KG1 (cell line): ENCODE measurements around the gene GALNT14.
"Not testable (repeated sequence)": the region's sequence is repeated elsewhere in the genome, so short reads cannot be mapped to it uniquely, and the experiment has no call there.

Experiments
- DNase-seq: peaks from one replicate; lab custom pipeline; 2025; lab: John Stamatoyannopoulos, UW

GALNT14 gene

GRCh38 chr2:31138037-31138962, at the start of gene GALNT14:
Gene GALNT14 (minus strand): TSS chr2:31138440. CDS start chr2:31138086, 354 bp downstream.
- peak; percentile 47 for DNase-seq

GRCh38 chr2:31187166-31187565, 48.9 kb upstream of the GALNT14 start:
- DNase-seq, result no peak

- DNase-seq, result not testable (repeated sequence)
Measured at GRCh38 chr2:31183973-31184372, 45.7 kb upstream of the GALNT14 start.

DNA sequence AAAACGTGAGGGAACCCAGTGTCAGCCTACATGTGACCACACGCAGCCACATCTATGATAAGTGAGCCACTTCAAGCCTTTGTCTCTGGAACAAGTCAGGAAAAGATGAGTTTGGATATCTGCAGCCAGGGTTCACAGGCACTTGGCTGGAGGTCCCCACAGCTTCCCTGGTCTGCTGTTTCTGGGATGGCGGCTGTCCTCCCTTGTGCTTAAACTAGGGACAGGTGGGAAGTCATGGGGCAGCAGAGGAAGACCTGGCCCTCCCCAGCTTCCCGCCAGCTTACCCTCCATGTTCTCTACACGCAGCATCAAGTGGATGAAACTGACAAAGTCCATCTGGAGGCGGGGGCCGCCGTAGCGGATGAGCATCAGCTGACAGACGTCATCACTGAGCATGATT, 38.5 kb upstream of the GALNT14 start:
- no peak for DNase-seq

GRCh38 chr2:31171142-31171541, 32.9 kb upstream of the GALNT14 start:
- DNase-seq, result no peak

GRCh38 chr2:31170071-31170698, 31.9 kb upstream of the GALNT14 start:
- no peak for DNase-seq

GRCh38 chr2:31168291-31168690, 30.1 kb upstream of the GALNT14 start:
- DNase-seq, result no peak

DNA sequence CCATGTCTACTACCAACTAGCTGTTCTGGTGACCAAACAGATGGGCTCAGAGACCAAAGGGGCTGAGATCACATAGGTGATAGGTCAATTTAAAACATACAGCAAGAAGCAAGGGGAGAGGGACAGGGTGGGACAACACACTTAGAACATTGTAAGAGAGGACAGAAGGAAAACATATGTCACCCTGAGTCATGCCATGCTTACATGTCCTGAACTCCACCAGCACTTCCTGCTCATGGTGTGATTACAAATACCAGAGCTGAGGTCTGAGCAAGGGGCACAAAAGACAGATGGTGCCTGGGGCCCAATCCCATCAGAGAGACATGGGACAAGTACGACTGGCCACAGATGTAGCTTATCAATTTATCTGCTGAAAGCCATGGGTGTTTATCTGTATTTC, 28.7 kb upstream of the GALNT14 start:
- DNase-seq, result no peak

DNA sequence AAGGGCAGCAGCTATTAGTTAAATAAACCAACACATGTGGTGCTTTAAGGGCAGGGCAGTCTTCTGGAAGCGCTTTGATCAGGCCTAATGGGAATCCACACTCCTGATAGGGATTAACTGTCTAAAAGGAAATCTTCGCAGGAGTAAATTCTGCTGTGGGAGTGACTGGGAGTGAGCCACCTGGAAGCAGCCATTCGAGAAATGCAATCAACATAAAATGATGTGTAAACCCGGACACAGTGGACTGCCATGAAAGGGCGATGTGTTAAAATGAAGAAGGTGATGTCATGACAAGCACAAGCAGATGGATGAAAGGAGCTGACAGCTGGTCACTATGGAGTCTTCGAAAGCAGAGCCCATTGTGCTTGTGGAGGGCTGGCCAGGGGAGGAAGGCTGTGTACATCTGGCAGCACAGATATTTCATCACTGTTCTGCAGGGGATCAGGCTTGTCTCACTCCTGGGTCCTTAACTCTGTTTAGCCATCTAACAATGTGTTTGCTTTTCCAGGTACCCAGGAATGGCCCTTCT, 24.8 kb upstream of the GALNT14 start:
- no peak for DNase-seq

GRCh38 chr2:31161637-31162036, 23.4 kb upstream of the GALNT14 start:
- no peak for DNase-seq

DNA sequence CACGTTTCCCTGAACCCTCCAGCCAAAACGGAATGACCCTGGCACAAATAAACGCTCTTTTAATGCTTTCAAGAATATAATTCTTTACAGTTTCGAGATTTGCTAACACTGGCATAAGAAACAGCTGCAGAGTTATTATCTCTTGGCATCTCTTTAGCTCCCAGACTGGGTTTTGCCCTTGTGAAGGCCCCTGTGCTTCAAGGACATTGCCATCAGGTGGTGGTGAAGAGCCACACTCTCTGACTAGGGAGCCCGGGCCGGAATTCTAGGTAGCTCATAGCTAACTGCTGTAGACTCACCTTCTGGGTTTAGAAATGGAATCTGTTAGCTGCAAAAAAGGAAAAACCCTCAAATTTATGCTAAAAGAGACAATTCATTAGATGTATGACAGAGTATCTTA, 13.3 kb upstream of the GALNT14 start:
- no peak for DNase-seq

DNA sequence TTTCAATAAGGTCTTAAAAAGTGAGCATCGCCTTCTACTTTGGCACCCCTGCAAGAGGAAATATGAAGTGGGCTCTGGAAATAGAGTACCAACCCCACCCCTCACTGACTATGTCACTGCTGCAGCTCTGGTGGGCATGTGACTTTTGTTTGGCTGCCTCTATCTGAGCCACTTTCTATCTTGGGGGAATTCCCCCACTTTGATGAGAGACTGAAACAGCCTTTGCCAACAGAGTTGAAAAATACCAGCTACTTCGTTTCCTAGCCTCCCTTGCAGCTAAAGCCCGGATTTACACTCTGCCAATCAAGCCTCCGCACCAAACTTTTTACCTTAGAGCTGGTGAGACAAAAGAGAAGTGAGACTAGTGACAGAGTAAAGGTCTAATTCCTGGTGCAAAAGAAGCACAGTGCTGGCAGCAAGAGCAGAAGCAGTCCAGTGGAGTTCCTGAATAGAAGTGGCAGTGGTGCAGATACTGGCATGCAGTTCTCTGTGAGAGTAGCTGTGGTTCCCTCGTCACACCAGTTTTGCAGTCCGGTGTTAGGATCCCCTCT, 12.0 kb upstream of the GALNT14 start:
- no peak for DNase-seq

DNA sequence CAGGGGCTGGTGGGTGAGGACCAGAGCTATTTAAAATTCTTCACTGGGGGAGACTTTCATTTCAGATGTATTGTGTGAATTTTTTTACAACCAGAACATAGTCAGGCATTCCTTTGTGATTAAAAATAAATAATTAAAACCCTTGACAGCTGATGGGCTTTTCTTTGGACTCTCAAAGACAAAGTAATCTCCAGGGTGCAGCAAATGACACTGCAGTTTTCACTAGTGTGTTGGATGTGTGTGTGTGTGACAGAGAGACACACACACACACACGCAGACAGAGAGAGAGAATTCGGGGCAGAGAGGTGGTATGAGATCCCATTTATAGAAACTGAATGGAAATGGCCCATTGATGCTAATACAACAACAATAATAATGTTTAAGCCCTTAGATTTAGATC, 10.3 kb upstream of the GALNT14 start:
- DNase-seq, result no peak

GRCh38 chr2:31147645-31148044, 9.4 kb upstream of the GALNT14 start:
- no peak for DNase-seq

DNA sequence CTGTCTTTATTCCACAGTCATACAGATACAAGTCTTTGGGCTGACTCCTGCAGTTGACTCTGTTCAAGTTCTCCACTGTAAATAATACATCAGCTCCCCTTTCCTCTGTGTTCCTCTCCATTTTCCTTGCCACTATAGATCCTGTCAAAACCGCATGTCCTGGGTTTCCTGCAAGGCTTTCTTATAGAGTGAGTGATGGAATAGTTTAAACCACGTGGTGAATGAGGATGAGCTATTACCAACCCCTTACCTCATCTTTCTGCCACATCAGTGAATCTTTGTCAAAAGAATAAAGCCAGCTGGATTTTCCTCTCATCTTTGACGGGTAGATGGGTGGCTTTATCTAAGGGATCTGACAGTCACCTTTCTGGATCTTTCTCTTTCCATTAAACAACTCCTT, 3.9 kb upstream of the GALNT14 start:
- no peak for DNase-seq

GRCh38 chr2:31141443-31142085, 3.3 kb upstream of the GALNT14 start:
- no peak for DNase-seq

DNA sequence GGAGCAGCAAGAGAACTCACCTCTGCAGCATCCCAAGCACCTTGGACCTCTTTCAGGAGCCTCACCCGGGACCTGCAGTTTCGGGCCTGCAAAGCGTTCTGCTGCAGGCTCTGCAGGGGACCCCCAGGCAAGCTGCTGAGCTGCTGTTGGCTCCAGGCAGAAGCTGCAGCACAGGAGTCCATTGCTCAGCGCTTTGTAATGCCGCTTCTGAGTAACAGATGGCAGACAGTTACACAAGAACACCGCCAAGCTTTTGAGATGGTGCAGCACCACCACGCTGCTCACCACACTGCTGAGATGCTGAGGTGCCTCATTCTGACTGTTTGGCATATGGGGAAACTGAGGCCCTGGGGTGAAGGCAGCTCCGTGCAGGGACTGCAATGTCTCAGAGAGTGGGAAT, 1.9 kb upstream of the GALNT14 start:
- DNase-seq, result no peak

DNA sequence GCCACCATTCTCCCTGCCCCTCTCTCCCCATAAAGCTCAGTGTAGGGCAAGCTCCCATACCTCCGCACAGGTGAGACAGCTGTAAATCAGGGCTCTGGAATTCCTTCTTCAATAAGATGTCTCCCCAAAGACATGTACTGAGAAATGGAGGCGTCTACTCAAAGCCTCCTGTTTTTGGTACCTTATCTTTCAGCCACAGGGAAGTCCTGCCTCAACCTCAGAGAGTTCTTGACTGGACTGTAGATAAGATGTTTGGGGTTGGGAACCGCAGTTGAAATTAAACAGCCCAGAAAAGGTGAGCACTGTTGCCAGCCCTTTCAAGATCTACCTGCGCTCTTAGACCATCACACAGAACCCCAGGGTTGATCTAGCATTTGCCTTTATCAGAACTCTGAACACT, 1.4 kb upstream of the GALNT14 start:
- DNase-seq, result no peak

- DNase-seq, result no peak
Measured at GRCh38 chr2:31137211-31138036, 816 bp downstream of the GALNT14 start.

GRCh38 chr2:31136732-31137131, 1.5 kb downstream of the GALNT14 start:
- DNase-seq, result no peak

DNA sequence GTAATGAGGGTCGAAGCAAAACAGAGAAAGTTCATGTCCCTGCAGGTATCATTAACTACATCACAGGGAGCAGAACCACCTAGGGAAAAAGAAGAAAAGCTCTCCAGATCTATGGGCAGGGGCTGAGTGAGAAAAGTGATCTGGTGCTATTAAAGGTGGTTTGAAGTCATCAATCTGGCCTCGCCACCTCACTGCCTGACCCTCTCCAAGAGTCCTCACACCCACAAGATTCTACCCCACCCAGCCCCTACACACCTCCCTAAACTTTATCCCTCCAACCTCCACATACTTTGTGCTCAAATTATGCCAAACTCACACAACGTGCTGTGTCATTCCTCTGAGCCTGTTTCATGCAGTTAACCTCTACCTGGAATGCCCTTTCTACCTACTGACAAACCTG, 2.2 kb downstream of the GALNT14 start:
- DNase-seq, result no peak
